ENCODE data around the gene LYPD3. TPM values are rescaled to one million over a fixed set of nuclear protein-coding genes. Genes with fewer than 3 reads are reported as not detected.

The LYPD3 gene
- total RNA-seq, 2 donors from 2014 or later: 3.1 to 4.1 TPM

Other genes starting within 250 kb of the LYPD3 start
- not detected for gene PSG9, start 196.1 kb downstream of the LYPD3 start, total RNA-seq
- not detected for gene CD177, start 111.9 kb downstream of the LYPD3 start, total RNA-seq
- not detected for gene TEX101, start 50.7 kb downstream of the LYPD3 start, total RNA-seq
- 10 to 100 TPM; 22.4 to 26.1 TPM for gene PHLDB3, start 39.1 kb upstream of the LYPD3 start, total RNA-seq
- 100 to 1,000 TPM; 101 to 125 TPM for gene ETHE1, start 61.6 kb upstream of the LYPD3 start, total RNA-seq
- 1 to 10 TPM; 3.2 to 4.3 TPM for gene ZNF575, start 67.6 kb upstream of the LYPD3 start, total RNA-seq
- gene XRCC1, start 109.9 kb upstream of the LYPD3 start, total RNA-seq: 10 to 100 TPM; 58.4 to 66.7 TPM
- gene PINLYP, start 110.2 kb upstream of the LYPD3 start, total RNA-seq: 10 to 100 TPM in 1 of 2 donors, 1 to 10 TPM in 1; 8.9 to 18.1 TPM
- gene IRGQ, start 130.5 kb upstream of the LYPD3 start, total RNA-seq: 10 to 100 TPM; 13.6 to 16.6 TPM
- 10 to 100 TPM; 10.0 to 11.8 TPM for gene ZNF576, start 131.0 kb upstream of the LYPD3 start, total RNA-seq
- 1 to 10 TPM; 1.1 to 1.7 TPM for gene SRRM5, start 146.5 kb upstream of the LYPD3 start, total RNA-seq
- gene ZNF428, start 154.0 kb upstream of the LYPD3 start, total RNA-seq: 10 to 100 TPM; 17.2 to 25.6 TPM
- under 1 TPM; 0.28 to 0.74 TPM for gene CADM4, start 174.2 kb upstream of the LYPD3 start, total RNA-seq
- gene PLAUR, start 204.6 kb upstream of the LYPD3 start, total RNA-seq: 10 to 100 TPM in 1 of 2 donors, 1 to 10 TPM in 1; 9.9 to 10.4 TPM